Measurements from ENCODE around the gene SASH1. TPM values are rescaled to one million over a fixed set of nuclear protein-coding genes. Genes with fewer than 3 reads are reported as not detected.

The SASH1 gene
- total and polyA plus RNA-seq, 2 of the 8 experiments (the other 6 are each of a cell fraction or from before 2014, with no cell fraction given): 6.0 to 20.2 TPM

DNA sequence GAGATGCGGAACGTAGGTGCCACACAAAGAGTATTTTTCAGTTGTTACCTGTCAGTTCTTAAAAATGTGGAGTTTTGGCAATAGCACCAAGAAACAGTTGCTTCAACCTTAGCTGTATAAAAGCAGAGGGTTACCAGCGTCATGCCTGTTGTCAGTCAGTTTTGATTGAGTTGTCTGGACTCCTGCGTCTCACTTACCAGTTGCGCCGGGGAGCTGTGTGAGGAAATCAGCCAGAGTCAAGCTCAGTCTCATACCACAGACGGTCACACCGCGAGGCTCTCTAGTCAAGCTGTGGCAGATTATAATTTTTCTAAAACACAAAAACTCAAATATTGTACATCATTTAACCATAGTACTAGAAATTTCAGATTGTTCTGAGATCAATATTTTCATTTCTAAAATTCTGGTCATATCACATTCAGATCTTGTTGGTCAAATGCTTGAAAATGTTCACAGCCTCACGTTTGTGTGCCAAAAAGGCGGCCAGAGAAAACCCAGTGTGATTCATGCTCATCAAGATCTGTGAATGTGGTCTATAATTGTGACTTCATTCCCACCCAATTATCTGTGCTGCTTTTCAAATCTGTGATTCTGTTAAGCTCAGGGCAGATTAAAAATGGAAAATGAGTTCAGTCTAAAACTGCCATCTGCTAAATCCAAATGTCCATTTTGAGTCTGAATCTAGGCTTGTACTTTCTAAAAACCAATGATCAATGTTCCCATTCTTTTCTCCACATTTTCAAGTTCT is 37.5 kb downstream of the SASH1 start:
- Histone ChIP-seq H2BK5ac (ENCODE audit: low read depth, low read length) (no peak overlapping the region), H3K23me2 (ENCODE audit: low read depth, low read length) (no peaks in the 10 kb centered on the region; the same call in 1 of the 2 replicates), H3K9ac (replicated peaks in 1 of 4; ENCODE audit: extremely low read depth in 1 of 4, low read depth in 3 of 4, low read length in 3 of 4) (no peak overlapping the region), H2BK20ac (ENCODE audit: low read length) (no peak overlapping the region), H3K56ac (replicated peaks; ENCODE audit: insufficient read length, low read depth, low read length) (no peak overlapping the region), H3K79me1 (ENCODE audit: low read depth, low read length) (peaks cover 12% of the 10 kb centered on the region), H3K9me3 (ENCODE audit: insufficient read depth in 2 of 2, low read depth in 1 of 2, low read length in 1 of 2) (no peaks in the 10 kb centered on the region), H3K36me3 (ENCODE audit: control insufficient read depth in 2 of 4, insufficient read depth in 4 of 4, low read length in 3 of 4) (no peaks in the 10 kb centered on the region), H3K27me3 (replicated peaks in 1 of 4; ENCODE audit: control insufficient read depth in 3 of 4, extremely low read depth in 1 of 4, insufficient read depth in 3 of 4, low read length in 3 of 4) (no peaks in the 10 kb centered on the region), H3K79me2 (ENCODE audit: control insufficient read depth in 1 of 2, insufficient read depth in 2 of 2, low read length in 2 of 2) (peaks cover 0 to 56% of the 10 kb centered on the region in 2 experiments; a peak in 2 of 4 replicates), H4K20me1 (replicated peaks in 1 of 2; ENCODE audit: control insufficient read depth in 1 of 2, insufficient read depth in 2 of 2, low read length in 2 of 2) (peaks cover 0 to 8% of the 10 kb centered on the region in 2 experiments), H3K4me2 (ENCODE audit: insufficient read depth in 1 of 2, low read depth in 2 of 2, low read length in 2 of 2) (no peak overlapping the region), H4K8ac (ENCODE audit: extremely low read depth, insufficient read depth, low read length) (no peak overlapping the region), H2BK15ac (ENCODE audit: low read length) (no peak overlapping the region), H3K27ac (ENCODE audit: low read depth, low read length) (no peak overlapping the region), H3K4me3 (ENCODE audit: extremely low read depth in 1 of 4, insufficient read depth in 2 of 4, low read depth in 3 of 4, low read length in 4 of 4) (no peak overlapping the region), H3K4me1 (replicated peaks in 1 of 4; ENCODE audit: control insufficient read depth in 3 of 4, insufficient read depth in 4 of 4, low read length in 3 of 4) (peaks cover 0 to 3% (median 2%) of the 10 kb centered on the region in 4 experiments; a peak in 4 of 7 replicates), H2BK12ac (ENCODE audit: low read depth, low read length) (no peak overlapping the region), H3K18ac (ENCODE audit: extremely low read depth, low read length) (no peak overlapping the region), H3K23ac (ENCODE audit: insufficient read length) (no peak overlapping the region), H3K4ac (replicated peaks; ENCODE audit: insufficient read length, low read depth, low read length) (no peak overlapping the region), H2BK120ac (replicated peaks; ENCODE audit: low read depth, low read length) (no peak overlapping the region), H4K91ac (replicated peaks; ENCODE audit: insufficient read length, low read length) (no peak overlapping the region), H2AK5ac (ENCODE audit: low read depth, low read length) (no peak overlapping the region), H4K5ac (ENCODE audit: insufficient read length, low read depth, low read length) (no peak overlapping the region), H3K14ac (ENCODE audit: insufficient read length) (no peak overlapping the region), H2AFZ (ENCODE audit: low read length) (no peak overlapping the region)
- POLR2A ChIA-PET (ENCODE audit: partially characterized antibody): interaction anchor here (0.8 to 1.9 kb wide), 4 partner anchors 9 to 60 kb away, joined by 3 to 4 read pairs (median 3); partner anchors contain the start of gene SASH1
- no peak for FAIRE-seq
- DNase-seq (ENCODE audit: low read depth in 1 of 2, low spot score in 2 of 2): no peak
- CTCF ChIA-PET (ENCODE audit: partially characterized antibody): interaction anchor here (1.2 kb wide), 1 partner anchor 10 kb away, joined by 5 read pairs; no protein-coding TSS in a partner anchor
- WGBS, 2 experiments (ENCODE audit: extremely low coverage in 1 of 2, insufficient coverage in 1 of 2, insufficient read length in 1 of 2, insufficient replicate concordance in 2 of 2, low coverage in 1 of 2, low lambda C conversion rate in 2 of 2, missing lambda C conversion rate in 1 of 2): 86% methylated on average over 11 of the region's 11 CpGs; no CpG with 5 or more reads in 1 of the 2 experiments
- no peak for TF ChIP-seq SIRT6 (IDR thresholded peaks at IDR 0.05; ENCODE audit: low read length)
- TF ChIP-seq FOSL1 (IDR thresholded peaks at IDR 0.05; ENCODE audit: insufficient read depth, low read depth, low read length): no peak
- no peak for TF ChIP-seq KDM1A (IDR thresholded peaks at IDR 0.05; ENCODE audit: borderline replicate concordance, low read length)
- no peak for TF ChIP-seq JUN (IDR thresholded peaks at IDR 0.05; ENCODE audit: low read depth, low read length)
- no peak for TF ChIP-seq TEAD4 (IDR thresholded peaks at IDR 0.05; ENCODE audit: low read depth, low read length)
- no peak for TF ChIP-seq SIX5 (IDR thresholded peaks at IDR 0.05; ENCODE audit: low read depth, low read length)
- no peak for TF ChIP-seq TCF12 (IDR thresholded peaks at IDR 0.05; ENCODE audit: low read depth, low read length)
- no peak for TF ChIP-seq CBX5 (IDR thresholded peaks at IDR 0.05; ENCODE audit: low read depth, low read length)
- no peak for TF ChIP-seq USF2 (IDR thresholded peaks at IDR 0.05; ENCODE audit: low read length)
- TF ChIP-seq RAD21 (IDR thresholded peaks at IDR 0.05 in 1 of 2, conservative IDR thresholded peaks at IDR 0.05 in 1 of 2; ENCODE audit: low read depth in 2 of 2, low read length in 2 of 2): no peak
- no peak for TF ChIP-seq HDAC6 (IDR thresholded peaks at IDR 0.05; ENCODE audit: low read depth, low read length)

Measured in H1 (cell line).